Activated T-cell treated with anti-CD3 and anti-CD28 coated beads, Interleukin-2, amount 50 U/mL, for 24 hours (primary cell): ENCODE data around the gene ZNF511.

Experiments
- DNase-seq: peaks from one replicate; pipeline ENCODE4 v3.0.0-alpha.2; 2020
- H3K27ac Mint-ChIP-seq: 2 replicates; pipeline ENCODE4 v1.8.0; 2020; ENCODE audit warnings: mild to moderate bottlenecking, mixed read lengths
- H3K27me3 Mint-ChIP-seq: 2 replicates; pipeline ENCODE4 v1.8.0; 2020; ENCODE audit warnings: mixed read lengths
- H3K36me3 Mint-ChIP-seq: 2 replicates; pipeline ENCODE4 v1.8.0; 2020; ENCODE audit warnings: low read depth, mixed read lengths
- H3K4me1 Mint-ChIP-seq: 2 replicates; pipeline ENCODE4 v1.8.0; 2020; ENCODE audit warnings: low read depth, mixed read lengths
- H3K4me3 Mint-ChIP-seq: 2 replicates; pipeline ENCODE4 v1.8.0; 2020; ENCODE audit warnings: mild to moderate bottlenecking, moderate library complexity, mixed read lengths
- H3K9me3 Mint-ChIP-seq: 2 replicates; pipeline ENCODE4 v1.8.0; 2020; ENCODE audit warnings: mixed read lengths

ZNF511 gene

DNA sequence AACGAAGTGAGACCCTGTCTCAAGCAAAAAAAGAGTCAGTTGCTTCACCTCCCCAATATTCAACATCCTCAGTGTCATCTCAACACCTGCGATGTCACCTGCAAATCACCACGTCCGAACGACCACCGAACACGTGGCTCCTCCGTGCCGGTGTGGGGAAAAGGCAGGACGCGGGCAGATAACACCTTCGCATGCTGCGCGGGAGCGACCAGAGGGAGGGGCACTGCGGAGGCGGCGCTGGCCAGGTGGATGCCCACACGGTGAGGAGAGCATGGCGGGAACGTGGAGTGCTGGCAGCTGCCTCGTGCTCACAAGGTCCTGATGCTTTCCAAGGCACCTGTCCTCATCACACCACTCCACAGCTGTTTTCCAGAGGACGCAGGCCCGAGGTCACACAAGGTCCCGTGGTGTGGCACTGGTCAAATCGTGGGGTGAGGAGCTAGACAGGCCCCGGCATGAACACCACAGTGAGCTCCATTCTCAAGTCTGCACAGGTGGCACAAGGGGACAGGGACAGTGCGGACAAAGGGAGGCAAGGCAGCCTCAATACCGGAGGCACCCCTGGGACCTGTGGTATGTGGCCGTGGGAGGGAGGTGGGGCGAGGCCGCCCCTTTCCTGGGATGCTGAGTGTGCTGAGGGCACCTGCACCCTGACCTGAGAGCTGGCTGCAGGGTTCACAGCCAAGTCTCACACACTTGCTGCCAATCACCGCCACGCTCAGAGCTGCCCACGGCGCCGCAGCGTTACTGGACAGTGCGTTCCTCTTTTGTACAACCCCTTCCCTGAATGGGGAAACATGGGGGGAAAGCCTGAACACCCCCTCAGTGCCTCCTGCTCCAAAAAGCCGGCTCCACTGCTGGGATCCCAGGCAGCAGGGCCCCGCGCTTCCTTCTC lies 13.0 kb upstream of the ZNF511 start:
- Mint-ChIP-seq H3K4me1 (peaks cover 13% of the 10 kb centered on the region), H3K36me3 (peaks cover 86% of the 10 kb centered on the region), H3K9me3 (no peaks in the 10 kb centered on the region), H3K4me3 (no peak overlapping the region), H3K27me3 (no peaks in the 10 kb centered on the region), H3K27ac (no peak overlapping the region)
- no peak for DNase-seq

DNA sequence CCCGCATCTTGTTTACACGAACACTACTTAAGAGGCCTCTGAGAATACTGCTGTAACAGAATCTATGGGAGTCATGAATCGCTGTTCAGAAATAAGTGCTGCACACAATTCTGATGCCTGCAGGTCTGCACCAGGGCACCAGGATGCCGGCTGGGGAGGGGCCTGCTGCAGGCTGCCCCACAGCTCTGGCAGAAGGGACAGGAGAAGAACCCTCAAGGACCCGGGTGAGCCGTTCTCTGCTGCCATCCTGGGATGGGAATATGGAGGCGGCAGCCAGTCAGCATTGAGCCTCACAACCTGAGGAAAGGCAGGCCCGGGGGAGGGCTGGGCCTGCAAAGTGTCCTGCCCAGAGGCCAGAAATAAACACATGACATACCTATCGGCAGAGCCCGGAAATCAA lies 11.2 kb upstream of the ZNF511 start:
- H3K9me3 Mint-ChIP-seq, result no peaks in the 10 kb centered on the region
- DNase-seq, result no peak
- peaks cover 93% of the 10 kb centered on the region for H3K36me3 Mint-ChIP-seq
- no peak overlapping the region for H3K4me3 Mint-ChIP-seq
- H3K27ac Mint-ChIP-seq, result no peak overlapping the region
- H3K27me3 Mint-ChIP-seq, result no peaks in the 10 kb centered on the region
- H3K4me1 Mint-ChIP-seq, result peaks cover 13% of the 10 kb centered on the region

DNA sequence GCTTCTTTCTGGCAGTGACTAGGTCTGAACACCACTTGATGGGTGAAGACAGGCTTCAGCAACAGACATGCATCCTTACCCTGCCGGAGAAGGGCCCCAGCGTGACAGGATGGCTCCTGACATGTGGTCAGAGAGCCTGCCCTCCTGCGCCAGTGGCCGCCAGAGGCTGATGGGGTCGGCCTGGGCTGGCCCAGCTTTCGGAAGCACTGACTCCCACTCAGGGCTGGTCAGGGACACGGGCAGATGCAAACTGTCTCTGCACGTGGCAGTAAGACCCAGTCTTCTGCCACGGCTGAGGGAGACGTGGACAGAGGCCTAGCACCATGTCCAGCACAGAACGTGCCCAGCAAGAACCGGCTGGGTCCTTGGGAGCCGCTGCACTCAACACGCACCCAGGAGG lies 10.2 kb upstream of the ZNF511 start:
- peaks cover 88% of the 10 kb centered on the region for H3K36me3 Mint-ChIP-seq
- H3K4me1 Mint-ChIP-seq, result peaks cover 6% of the 10 kb centered on the region
- no peak overlapping the region for H3K4me3 Mint-ChIP-seq
- H3K27ac Mint-ChIP-seq, result no peak overlapping the region
- no peak for DNase-seq
- H3K9me3 Mint-ChIP-seq, result no peaks in the 10 kb centered on the region
- H3K27me3 Mint-ChIP-seq, result no peaks in the 10 kb centered on the region

DNA sequence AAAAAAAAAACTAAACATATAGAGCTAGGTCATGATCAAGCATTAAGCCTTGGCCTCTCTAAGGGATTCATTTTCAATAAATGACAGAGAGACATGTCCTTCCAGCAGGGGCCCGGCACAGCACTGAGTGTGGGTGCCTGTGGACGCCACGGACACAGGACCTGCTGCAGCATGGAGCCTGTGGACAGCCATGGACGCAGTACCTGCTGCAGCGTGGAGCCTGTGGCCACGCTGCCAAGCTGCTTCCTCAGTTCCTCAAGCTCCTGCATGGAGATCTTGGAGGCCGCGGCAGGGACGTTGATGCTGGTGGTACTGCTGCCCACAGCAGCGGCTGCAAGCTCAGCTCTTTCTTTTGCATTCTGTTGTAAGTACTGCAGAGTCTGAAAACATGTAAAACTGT lies 9.5 kb upstream of the ZNF511 start:
- Mint-ChIP-seq H3K27me3 (no peaks in the 10 kb centered on the region), H3K9me3 (no peaks in the 10 kb centered on the region), H3K4me3 (no peak overlapping the region), H3K27ac (no peak overlapping the region), H3K4me1 (peaks cover 8% of the 10 kb centered on the region), H3K36me3 (peaks cover 88% of the 10 kb centered on the region)
- DNase-seq, result no peak

DNA sequence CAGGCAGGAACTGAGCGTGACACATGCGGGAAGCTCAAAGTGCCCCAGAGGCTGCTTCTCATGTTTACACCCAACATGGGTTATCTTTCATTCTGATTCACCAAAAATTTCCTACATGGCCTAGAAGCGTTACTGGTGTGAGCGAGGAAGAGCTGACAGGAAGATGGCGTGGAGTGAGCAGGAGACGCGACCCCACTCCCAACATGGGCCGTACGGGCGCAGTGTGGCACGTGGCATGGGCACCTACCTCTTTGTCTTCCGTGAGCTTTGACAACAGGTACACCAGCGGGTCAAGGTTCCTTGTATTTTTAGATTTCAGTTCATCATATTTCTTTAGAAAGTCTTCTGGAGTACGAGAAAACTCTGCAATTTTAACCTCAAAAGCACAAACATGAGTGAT lies 9.0 kb upstream of the ZNF511 start:
- Mint-ChIP-seq H3K27me3 (no peaks in the 10 kb centered on the region), H3K36me3 (peaks cover 86% of the 10 kb centered on the region), H3K9me3 (no peaks in the 10 kb centered on the region), H3K4me3 (no peak overlapping the region), H3K27ac (no peak overlapping the region), H3K4me1 (peaks cover 10% of the 10 kb centered on the region)
- DNase-seq, result no peak

DNA sequence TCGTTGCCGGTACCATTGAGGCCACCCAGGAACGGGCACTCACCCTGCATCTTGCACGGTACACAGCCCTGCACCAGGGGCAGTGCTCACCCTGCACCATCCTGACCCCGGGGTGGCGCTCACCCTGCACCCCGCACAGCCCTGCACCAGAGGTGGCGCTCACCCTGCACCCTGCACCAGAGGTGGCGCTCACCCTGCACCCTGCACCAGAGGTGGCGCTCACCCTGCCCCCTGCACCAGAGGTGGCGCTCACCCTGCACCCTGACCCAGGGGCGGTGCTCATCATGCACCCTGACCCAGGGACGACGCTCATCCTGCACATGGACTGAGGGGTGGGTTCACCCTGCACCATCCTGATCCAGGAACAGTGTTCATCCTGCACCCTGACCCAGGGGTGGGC lies 6.5 kb upstream of the ZNF511 start:
- no peak for DNase-seq
- Mint-ChIP-seq H3K9me3 (no peaks in the 10 kb centered on the region), H3K4me1 (peaks cover 30% of the 10 kb centered on the region), H3K27me3 (no peaks in the 10 kb centered on the region), H3K27ac (no peak overlapping the region), H3K4me3 (no peak overlapping the region), H3K36me3 (peaks cover 77% of the 10 kb centered on the region)

DNA sequence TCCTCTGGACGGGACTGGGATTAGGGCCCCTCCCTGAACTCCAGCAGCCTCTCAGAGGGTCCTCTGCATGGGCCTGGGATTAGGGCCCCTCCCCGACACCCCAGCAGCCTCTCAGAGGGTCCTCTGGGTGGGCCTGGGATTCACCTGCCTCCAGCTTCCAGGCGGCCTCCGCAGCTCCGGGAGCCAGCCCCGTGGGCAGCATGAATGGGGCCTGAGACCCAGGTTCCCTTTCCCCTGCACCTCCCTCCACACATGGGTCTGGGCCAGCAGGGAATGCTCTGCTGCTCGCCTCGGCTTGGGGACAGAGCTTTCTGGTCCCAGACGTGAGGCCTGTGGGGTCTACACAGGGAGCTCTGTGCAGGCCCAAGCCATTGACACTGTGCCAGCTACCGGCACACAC lies 5.5 kb upstream of the ZNF511 start:
- peaks cover 37% of the 10 kb centered on the region for H3K4me1 Mint-ChIP-seq
- H3K9me3 Mint-ChIP-seq, result no peaks in the 10 kb centered on the region
- peaks cover 74% of the 10 kb centered on the region for H3K36me3 Mint-ChIP-seq
- H3K27me3 Mint-ChIP-seq, result no peaks in the 10 kb centered on the region
- no peak overlapping the region for H3K4me3 Mint-ChIP-seq
- H3K27ac Mint-ChIP-seq, result no peak overlapping the region
- DNase-seq, result no peak

DNA sequence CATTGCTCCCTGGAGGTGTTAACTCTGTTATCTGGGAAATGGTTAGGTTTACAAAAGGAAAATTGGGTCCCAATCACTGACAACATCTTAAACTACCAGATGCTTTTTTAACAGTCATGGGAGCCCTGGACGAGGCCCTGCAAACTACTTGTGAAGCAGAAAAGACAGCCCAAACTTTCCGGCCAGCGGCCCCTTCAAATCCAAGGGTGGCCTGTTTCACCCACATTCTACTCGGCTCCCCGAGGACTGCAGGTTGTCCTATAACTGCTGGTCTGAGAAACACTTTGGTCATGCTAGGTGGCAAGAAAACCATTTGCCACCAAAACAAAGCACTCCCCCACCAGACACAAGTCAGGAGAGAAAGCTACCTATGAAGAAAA lies 2.6 kb upstream of the ZNF511 start:
- Mint-ChIP-seq H3K9me3 (no peaks in the 10 kb centered on the region), H3K27ac (peak overlapping the region; percentile 11), H3K36me3 (peaks cover 64% of the 10 kb centered on the region), H3K4me1 (peaks cover 46% of the 10 kb centered on the region), H3K4me3 (no peak overlapping the region), H3K27me3 (no peaks in the 10 kb centered on the region)
- no peak for DNase-seq

DNA sequence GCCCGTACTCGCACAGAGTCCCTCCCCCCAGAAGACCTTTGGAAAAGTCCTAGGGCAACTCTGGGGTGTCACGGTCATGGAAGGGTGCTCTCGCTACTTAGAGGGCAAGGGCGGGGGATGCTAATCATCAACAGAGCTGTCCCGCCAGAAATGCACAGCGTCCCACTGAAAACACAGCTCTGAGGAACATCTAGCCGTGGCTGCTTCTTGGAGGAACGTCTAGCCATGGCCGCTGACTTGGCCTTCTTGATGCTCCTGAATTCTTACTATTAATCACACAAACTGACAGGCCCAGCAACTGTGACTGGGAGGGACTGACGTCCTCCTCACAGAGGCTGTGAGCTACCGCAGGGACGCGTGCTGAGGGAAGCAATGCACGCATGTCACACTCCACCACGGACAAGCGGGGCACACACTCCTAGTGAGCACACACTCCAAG lies 1.8 kb upstream of the ZNF511 start:
- peaks cover 68% of the 10 kb centered on the region for H3K36me3 Mint-ChIP-seq
- H3K4me3 Mint-ChIP-seq, result peak overlapping the region; percentile 96
- DNase-seq, result no peak
- peaks cover 46% of the 10 kb centered on the region for H3K4me1 Mint-ChIP-seq
- no peaks in the 10 kb centered on the region for H3K27me3 Mint-ChIP-seq
- H3K27ac Mint-ChIP-seq, result peak overlapping the region; percentile 98
- H3K9me3 Mint-ChIP-seq, result no peaks in the 10 kb centered on the region

DNA sequence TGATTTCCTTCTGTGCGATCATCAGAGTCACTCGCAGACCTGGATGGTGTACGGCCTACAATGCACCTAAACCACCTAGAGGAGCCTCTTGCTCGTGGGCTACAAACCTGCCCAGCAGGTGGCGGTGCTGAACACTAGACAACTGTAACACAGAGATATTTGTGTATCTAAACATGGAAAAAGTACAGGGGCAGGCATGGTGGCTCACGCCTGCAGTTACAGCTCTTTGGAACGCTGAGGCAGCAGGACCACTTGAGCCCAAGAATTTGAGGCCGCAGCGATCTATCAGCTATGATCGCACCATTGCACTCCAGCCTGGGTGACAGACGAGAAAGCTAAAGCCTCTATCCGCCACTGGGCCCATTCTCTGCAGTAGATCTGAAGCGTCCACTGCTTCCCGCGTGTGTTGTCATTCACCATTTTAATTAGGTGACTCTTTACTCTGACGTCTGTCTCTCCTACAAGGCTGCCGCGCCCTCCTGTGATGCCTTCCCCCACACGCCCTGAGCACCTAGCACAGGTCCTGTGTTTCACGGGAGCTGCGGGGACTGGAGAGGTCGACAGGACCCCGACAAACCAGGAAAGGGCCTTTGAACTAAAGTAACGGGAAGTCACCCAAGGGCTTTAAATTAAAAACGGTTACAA lies 816 bp upstream of the ZNF511 start:
- Mint-ChIP-seq H3K36me3 (peaks cover 69% of the 10 kb centered on the region), H3K27ac (peak overlapping the region; percentile 98), H3K4me3 (peak overlapping the region; percentile 96), H3K4me1 (peaks cover 46% of the 10 kb centered on the region), H3K27me3 (no peaks in the 10 kb centered on the region), H3K9me3 (no peaks in the 10 kb centered on the region)
- peak; percentile 88 for DNase-seq

DNA sequence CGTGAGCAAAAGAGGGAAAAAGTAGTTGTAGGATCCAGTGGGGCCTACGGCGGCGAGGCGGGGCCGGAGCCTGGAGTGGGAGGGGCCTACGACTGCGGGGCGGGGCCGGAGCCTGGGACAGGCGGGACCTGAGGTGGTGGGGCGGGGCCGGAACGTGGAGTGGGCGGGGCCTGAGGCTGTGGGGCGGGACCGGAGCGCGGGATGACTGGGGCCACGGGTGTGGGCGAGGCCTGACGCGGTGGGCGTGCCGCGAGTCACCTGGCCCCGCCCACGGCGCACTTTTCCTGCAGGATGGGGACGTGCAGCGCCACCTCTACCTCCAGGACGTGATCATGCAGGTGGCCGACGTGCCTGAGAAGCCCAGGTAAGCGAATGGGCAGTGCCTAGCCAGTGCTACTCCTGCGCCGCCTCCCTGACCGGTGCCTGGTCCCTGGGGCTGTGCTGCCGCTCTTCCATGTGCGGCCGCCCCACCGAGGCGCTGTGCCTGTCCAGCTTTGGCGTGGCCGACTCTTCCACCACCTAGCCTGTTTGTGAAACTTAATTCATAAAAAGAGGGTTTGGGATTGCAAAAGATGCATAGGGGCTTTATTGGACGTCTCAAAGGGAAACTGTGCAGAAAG lies 496 bp downstream of the ZNF511 start:
- no peaks in the 10 kb centered on the region for H3K27me3 Mint-ChIP-seq
- H3K4me3 Mint-ChIP-seq, result peak overlapping the region; percentile 96
- peaks cover 39% of the 10 kb centered on the region for H3K4me1 Mint-ChIP-seq
- H3K27ac Mint-ChIP-seq, result peak overlapping the region; percentile 93
- DNase-seq, result peak; percentile 97
- no peaks in the 10 kb centered on the region for H3K9me3 Mint-ChIP-seq
- H3K36me3 Mint-ChIP-seq, result peaks cover 63% of the 10 kb centered on the region

DNA sequence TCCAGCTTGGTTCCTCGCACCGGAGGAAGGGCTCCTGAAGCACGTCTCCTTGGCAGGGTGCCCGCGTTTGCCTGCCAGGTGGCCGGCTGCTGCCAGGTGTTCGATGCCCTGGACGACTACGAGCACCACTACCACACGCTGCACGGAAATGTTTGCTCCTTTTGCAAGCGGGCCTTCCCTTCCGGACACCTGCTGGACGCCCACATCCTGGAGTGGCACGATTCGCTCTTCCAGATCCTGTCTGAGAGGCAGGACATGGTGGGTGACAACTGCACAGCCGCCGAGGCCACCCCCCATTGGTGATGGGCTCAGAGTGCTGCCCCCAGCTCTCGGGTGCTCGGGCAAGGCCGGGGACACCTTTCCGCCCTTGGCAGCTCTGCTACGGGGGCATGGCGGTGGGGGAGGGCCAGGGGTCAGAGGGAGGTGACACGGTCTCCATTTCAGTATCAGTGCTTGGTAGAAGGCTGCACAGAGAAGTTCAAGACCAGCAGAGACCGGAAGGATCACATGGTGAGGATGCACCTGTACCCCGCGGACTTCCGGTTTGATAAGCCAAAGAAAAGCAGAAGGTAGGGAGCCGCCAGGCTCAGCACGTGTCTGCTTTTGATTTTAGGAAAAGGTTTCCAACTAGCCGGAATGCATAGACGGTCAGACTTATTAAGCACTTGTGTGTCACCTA lies 1.1 kb downstream of the ZNF511 start:
- no peak for DNase-seq
- H3K27me3 Mint-ChIP-seq, result no peaks in the 10 kb centered on the region
- H3K36me3 Mint-ChIP-seq, result peaks cover 58% of the 10 kb centered on the region
- H3K4me1 Mint-ChIP-seq, result peaks cover 38% of the 10 kb centered on the region
- H3K4me3 Mint-ChIP-seq, result peak overlapping the region; percentile 96
- no peaks in the 10 kb centered on the region for H3K9me3 Mint-ChIP-seq
- peak overlapping the region; percentile 93 for H3K27ac Mint-ChIP-seq

DNA sequence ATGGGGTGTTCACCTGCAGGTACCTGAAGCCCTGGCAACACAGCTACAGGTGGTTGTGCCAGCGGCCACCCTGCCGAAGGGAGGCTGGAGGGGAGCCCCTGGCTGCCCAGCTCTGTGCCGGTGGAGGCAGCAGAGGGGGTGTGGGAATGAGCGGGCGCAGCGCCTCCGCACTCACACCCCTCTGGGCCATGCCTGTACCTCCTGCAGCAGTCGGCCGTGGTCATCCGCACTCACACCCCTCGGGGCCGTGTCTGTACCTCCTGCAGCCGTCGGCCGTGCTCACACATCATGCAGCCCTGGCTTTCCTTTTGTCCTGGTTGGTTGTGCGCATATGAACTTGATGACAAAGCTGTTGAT lies 1.7 kb downstream of the ZNF511 start:
- Mint-ChIP-seq H3K27ac (no peak overlapping the region), H3K9me3 (no peaks in the 10 kb centered on the region), H3K27me3 (no peaks in the 10 kb centered on the region), H3K4me3 (peak overlapping the region; percentile 96), H3K36me3 (peaks cover 53% of the 10 kb centered on the region), H3K4me1 (peaks cover 34% of the 10 kb centered on the region)
- DNase-seq, result no peak

DNA sequence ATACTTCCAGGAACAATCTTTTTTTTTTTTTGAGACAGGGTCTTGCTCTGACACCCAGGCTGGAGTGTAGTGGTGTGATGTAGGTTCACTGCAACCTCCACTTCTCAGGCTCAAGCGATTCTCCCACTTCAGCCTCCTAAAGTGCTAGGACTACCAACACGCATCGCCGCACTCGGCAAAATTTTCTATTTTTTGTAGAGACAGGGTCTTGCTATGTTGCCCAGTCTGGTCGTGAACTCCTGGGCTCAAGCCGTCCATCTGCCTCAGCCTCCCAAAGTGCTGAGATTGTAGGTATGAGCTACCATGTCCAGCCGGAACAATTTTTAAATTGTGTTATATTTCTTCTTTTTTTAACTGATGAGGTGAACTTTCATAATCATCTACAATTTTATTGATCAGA lies 2.1 kb downstream of the ZNF511 start:
- H3K36me3 Mint-ChIP-seq, result peaks cover 51% of the 10 kb centered on the region
- H3K27me3 Mint-ChIP-seq, result no peaks in the 10 kb centered on the region
- H3K4me3 Mint-ChIP-seq, result no peak overlapping the region
- no peaks in the 10 kb centered on the region for H3K9me3 Mint-ChIP-seq
- no peak overlapping the region for H3K27ac Mint-ChIP-seq
- peaks cover 31% of the 10 kb centered on the region for H3K4me1 Mint-ChIP-seq
- no peak for DNase-seq
